ENCODE measurements around the gene CDRT4. TPM values are rescaled to one million over a fixed set of nuclear protein-coding genes. Genes with fewer than 3 reads are reported as not detected.

CDRT4 gene
- total and polyA plus RNA-seq, 2 experiments from 2014 or later = 6.5 to 13.0 TPM

- Mint-ChIP-seq H3K36me3 (ENCODE audit: low read depth) (no peaks in the 10 kb centered on the region), H3K9me3 (no peaks in the 10 kb centered on the region), H3K4me1 (peaks cover 12% of the 10 kb centered on the region), H3K4me3 (no peak overlapping the region), H3K27ac (no peak overlapping the region), H3K27me3 (ENCODE audit: insufficient read depth, low read depth, poor library complexity) (peaks cover 6% of the 10 kb centered on the region)
- Histone ChIP-seq H4K20me1 (replicated peaks; ENCODE audit: insufficient read depth) (no peaks in the 10 kb centered on the region), H3K36me3 (ENCODE audit: insufficient read depth) (no peaks in the 10 kb centered on the region), H3K4me1 (ENCODE audit: insufficient read depth) (no peaks in the 10 kb centered on the region), H3K4me2 (no peak overlapping the region), H3F3A (replicated peaks; ENCODE audit: low read depth) (no peaks in the 10 kb centered on the region), H2AFZ (no peak overlapping the region), H3K9me2 (ENCODE audit: insufficient read depth) (no peaks in the 10 kb centered on the region), H3K4me3 (no peak overlapping the region), H3K27ac (ENCODE audit: low read depth) (no peak overlapping the region), H3K27me3 (ENCODE audit: insufficient read depth) (no peaks in the 10 kb centered on the region), H3K79me2 (replicated peaks; ENCODE audit: insufficient read depth) (no peaks in the 10 kb centered on the region)
- ATAC-seq (no peak), DNase-seq (ENCODE audit: low spot score) (no peak)
- TF ChIP-seq ZNF331 (CRISPR knock-in tag; IDR thresholded peaks at IDR 0.05; ENCODE audit: low read depth) (no peak), REST (IDR thresholded peaks at IDR 0.05; ENCODE audit: unreplicated experiment) (no peak), CTCF (conservative IDR thresholded peaks at IDR 0.05; ENCODE audit: low read depth in 2 of 2) (no peak), CREB1 (CRISPR knock-in tag; IDR thresholded peaks at IDR 0.05; ENCODE audit: low read depth) (no peak), ZNF462 (CRISPR knock-in tag; IDR thresholded peaks at IDR 0.05) (no peak), STAT1 (IDR thresholded peaks at IDR 0.05; ENCODE audit: unreplicated experiment) (no peak), ZNF114 (CRISPR knock-in tag; IDR thresholded peaks at IDR 0.05) (no peak), EZH2phosphoT487 (IDR thresholded peaks at IDR 0.05; ENCODE audit: unreplicated experiment) (no peak), POLR2AphosphoS5 (IDR thresholded peaks at IDR 0.05; ENCODE audit: low read depth) (no peak), NANOG (IDR thresholded peaks at IDR 0.05; ENCODE audit: borderline replicate concordance) (no peak), ETS1 (IDR thresholded peaks at IDR 0.05) (no peak), EZH2 (IDR thresholded peaks at IDR 0.05; ENCODE audit: low read depth, unreplicated experiment) (no peak), JUNB (IDR thresholded peaks at IDR 0.05; ENCODE audit: unreplicated experiment) (no peak)
Observed at GRCh38 chr17:15411384-15412198, 55.8 kb downstream of the CDRT4 start.

Data from GM23338 (cell line).